ENCODE results near the gene ATP6V1D. TPM values are rescaled to one million over a fixed set of nuclear protein-coding genes. Genes with fewer than 3 reads are reported as not detected.

ATP6V1D gene
- total and polyA plus RNA-seq, 2 of the 8 experiments (the other 6 are each of a cell fraction or from before 2014, with no cell fraction given): 45.1 to 76.3 TPM

DNA sequence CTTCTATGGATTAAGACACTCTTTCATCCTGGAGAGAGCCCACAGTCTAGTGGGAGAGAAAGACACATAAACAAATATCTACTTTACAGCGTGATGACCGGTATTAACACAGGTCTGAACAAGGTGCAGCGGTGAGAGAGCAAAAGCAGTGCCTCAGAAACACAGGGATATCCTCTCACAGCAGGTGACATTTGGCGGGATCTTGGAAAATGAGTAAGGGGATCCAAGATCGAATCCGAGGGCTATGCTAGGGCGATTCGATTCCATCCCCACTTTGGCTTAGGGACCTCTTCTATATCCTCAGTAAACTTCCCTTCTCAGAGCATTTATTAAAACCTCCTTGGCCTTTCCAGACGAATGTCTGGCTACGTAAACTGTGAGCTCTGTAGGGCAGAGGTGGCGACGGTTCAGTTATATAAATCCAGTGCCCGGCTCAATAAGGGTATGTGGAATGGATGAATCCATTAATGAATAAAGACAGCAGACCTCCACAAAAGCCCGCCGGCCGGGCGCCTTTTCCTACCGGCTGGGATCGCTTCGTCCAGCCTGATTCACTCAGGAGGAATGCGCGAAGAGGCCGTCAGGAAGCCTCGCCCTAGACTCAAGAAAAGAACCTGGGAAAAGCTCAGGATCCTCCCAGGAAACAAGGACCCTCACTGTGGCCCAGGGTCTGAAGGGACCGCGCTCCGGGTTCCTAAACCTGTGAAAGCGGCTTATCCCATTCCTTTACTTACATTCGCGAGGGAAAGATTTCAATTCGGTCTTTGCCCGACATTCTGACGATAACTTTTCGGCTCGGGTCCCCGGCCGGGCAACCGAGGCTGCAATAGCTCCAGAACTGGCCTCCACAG, 455 bp downstream of the ATP6V1D start:
- 3% methylated on average over 38 of the region's 38 CpGs; no CpG with 5 or more reads in 1 of the 2 experiments for WGBS, 2 experiments (ENCODE audit: extremely low coverage in 1 of 2, insufficient coverage in 1 of 2, insufficient read length in 1 of 2, insufficient replicate concordance in 2 of 2, low coverage in 1 of 2, low lambda C conversion rate in 2 of 2, missing lambda C conversion rate in 1 of 2)
- H2AFZ ChIP-seq (ENCODE audit: low read length): peak overlapping the region; percentile 37; the same call in 1 of the 2 replicates
- H4K20me1 ChIP-seq (replicated peaks in 1 of 2; ENCODE audit: control insufficient read depth in 1 of 2, insufficient read depth in 2 of 2, low read length in 2 of 2): peaks cover 0 to 8% of the 10 kb centered on the region in 2 experiments
- DNase-seq (ENCODE audit: low read depth in 1 of 2, low spot score in 2 of 2) (peak in 1 of 2 experiments; percentile 46), FAIRE-seq (no peak)
- peak overlapping the region; percentile 69; the same call in 1 of the 2 replicates for H4K8ac ChIP-seq (ENCODE audit: extremely low read depth, insufficient read depth, low read length)
- peaks cover 12 to 85% of the 10 kb centered on the region in 2 experiments for H3K79me2 ChIP-seq (ENCODE audit: control insufficient read depth in 1 of 2, insufficient read depth in 2 of 2, low read length in 2 of 2)
- peaks cover 0 to 3% (median 1%) of the 10 kb centered on the region in 4 experiments; a peak in 2 of 7 replicates for H3K4me1 ChIP-seq (replicated peaks in 1 of 4; ENCODE audit: control insufficient read depth in 3 of 4, insufficient read depth in 4 of 4, low read length in 3 of 4)
- H3K9me3 ChIP-seq (ENCODE audit: insufficient read depth in 2 of 2, low read depth in 1 of 2, low read length in 1 of 2): no peaks in the 10 kb centered on the region
- H3K23ac ChIP-seq (ENCODE audit: insufficient read length): no peak overlapping the region
- H3K27me3 ChIP-seq (replicated peaks in 1 of 4; ENCODE audit: control insufficient read depth in 3 of 4, extremely low read depth in 1 of 4, insufficient read depth in 3 of 4, low read length in 3 of 4): no peaks in the 10 kb centered on the region
- peak overlapping the region; percentile 63; the same call in 1 of the 2 replicates for H3K27ac ChIP-seq (ENCODE audit: low read depth, low read length)
- H2BK5ac ChIP-seq (ENCODE audit: low read depth, low read length): peak overlapping the region; percentile 61; the same call in 1 of the 2 replicates
- H3K18ac ChIP-seq (ENCODE audit: extremely low read depth, low read length): no peak overlapping the region
- no peak overlapping the region for H2BK15ac ChIP-seq (ENCODE audit: low read length)
- H3K36me3 ChIP-seq (ENCODE audit: control insufficient read depth in 2 of 4, insufficient read depth in 4 of 4, low read length in 3 of 4): peaks cover 0 to 9% (median 0%) of the 10 kb centered on the region in 4 experiments; a peak in 1 of 8 replicates
- CTCF ChIA-PET (ENCODE audit: partially characterized antibody): interaction anchor here (0.7 to 1.7 kb wide), 21 partner anchors 9 to 851 kb away, joined by 3 to 9 read pairs (median 4); partner anchors contain the start of gene GPHN
- peak overlapping the region; percentile 60 to 98 (median 97) for H3K9ac ChIP-seq (replicated peaks in 1 of 4; ENCODE audit: extremely low read depth in 1 of 4, low read depth in 3 of 4, low read length in 3 of 4)
- no peak overlapping the region for H2BK20ac ChIP-seq (ENCODE audit: low read length)
- H3K4me2 ChIP-seq (ENCODE audit: insufficient read depth in 1 of 2, low read depth in 2 of 2, low read length in 2 of 2): peak overlapping the region; percentile 77 to 83
- H4K5ac ChIP-seq (ENCODE audit: insufficient read length, low read depth, low read length): no peak overlapping the region
- no peak overlapping the region for H2BK12ac ChIP-seq (ENCODE audit: low read depth, low read length)
- no peak overlapping the region for H3K14ac ChIP-seq (ENCODE audit: insufficient read length)
- peaks cover 3% of the 10 kb centered on the region; the same call in 1 of the 2 replicates for H3K79me1 ChIP-seq (ENCODE audit: low read depth, low read length)
- H3K4me3 ChIP-seq (ENCODE audit: extremely low read depth in 1 of 4, insufficient read depth in 2 of 4, low read depth in 3 of 4, low read length in 4 of 4): peak overlapping the region; percentile 54 to 99 (median 92)
- no peak overlapping the region for H3K56ac ChIP-seq (replicated peaks; ENCODE audit: insufficient read length, low read depth, low read length)
- POLR2A ChIA-PET (ENCODE audit: partially characterized antibody): interaction anchor here (0.9 to 2.0 kb wide), 13 partner anchors 8 to 401 kb away, joined by 3 to 8 read pairs (median 4); partner anchors contain the start of gene PALS1
- H3K23me2 ChIP-seq (ENCODE audit: low read depth, low read length): peaks cover 5% of the 10 kb centered on the region; the same call in 1 of the 2 replicates
- H2AK5ac ChIP-seq (ENCODE audit: low read depth, low read length): no peak overlapping the region
- H2BK120ac ChIP-seq (replicated peaks; ENCODE audit: low read depth, low read length): no peak overlapping the region
- H3K4ac ChIP-seq (replicated peaks; ENCODE audit: insufficient read length, low read depth, low read length): no peak overlapping the region
- no peak overlapping the region for H4K91ac ChIP-seq (replicated peaks; ENCODE audit: insufficient read length, low read length)
- TF ChIP-seq HDAC2 (IDR thresholded peaks at IDR 0.05; ENCODE audit: borderline replicate concordance in 1 of 2, low read depth in 2 of 2, low read length in 2 of 2): peak in 1 of 2 experiments; percentile 85; a peak in 2 of 4 replicates

All from H1 (cell line).